SK-N-SH (cell line): ENCODE data around the gene RAD51B. TPM values are rescaled to one million over a fixed set of nuclear protein-coding genes. Genes with fewer than 3 reads are reported as not detected.

ENCODE experiments used
- CTCF ChIA-PET: fragments of 300-600, 350-600 bp; formaldehyde crosslinking; extraction: SDS; loops from one replicate; lab custom pipeline; 2021; lab: Yijun Ruan, JAX
- POLR2A ChIA-PET: fragments of 350-600 bp; sonication (Branson Sonifier 250); formaldehyde crosslinking; extraction: SDS; loops from one replicate; lab custom pipeline; 2020; ENCODE audit warnings: antibody characterized with exemption, inconsistent platforms; lab: Yijun Ruan, JAX
- DNase-seq: peaks from one replicate; pipeline ENCODE4 v3.0.0; 2012
- H2AFZ ChIP-seq: fragments of 200-600 bp; sonication (generic); 2 replicates; pipeline ENCODE4 v1.8.1; 2016; ENCODE audit warnings: antibody characterized with exemption, mild to moderate bottlenecking, low read depth
- H3F3A ChIP-seq: fragments of 200-600 bp; sonication (generic); replicated peaks from 2 replicates; pipeline ENCODE3; 2016; ENCODE audit warnings: antibody characterized with exemption, mild to moderate bottlenecking; ENCODE audit not compliant: insufficient read depth
- H3K27ac ChIP-seq, 2 experiments: fragments of 200-500 bp in 1 of 2; fragments of 200-600 bp in 1 of 2; sonication (Bioruptor generic) in 1 of 2; sonication (generic), shearing (Covaris generic) in 1 of 2; 2 replicates each; pipeline versions ENCODE4 v1.5.1 to v1.6.1; 2014 to 2016; ENCODE audit warnings: low read depth in 2 of 2, inconsistent platforms in 1 of 2, low read length in 1 of 2, mild to moderate bottlenecking in 1 of 2, mixed read lengths in 1 of 2
- H3K27me3 ChIP-seq: fragments of 200-600 bp; sonication (generic), shearing (Covaris generic); 2 replicates; pipeline ENCODE4 v1.6.1; 2016; ENCODE audit warnings: mixed run types; ENCODE audit not compliant: insufficient read depth
- H3K36me3 ChIP-seq, 2 experiments: fragments of 200-500 bp in 1 of 2; fragments of 200-600 bp in 1 of 2; sonication (Bioruptor generic) in 1 of 2; sonication (generic) in 1 of 2; replicated peaks in 1 of 2; 2 replicates each; pipeline versions ENCODE3 to v1.5.1; 2014 to 2016; ENCODE audit warnings: low read length in 1 of 2, mild to moderate bottlenecking in 1 of 2; ENCODE audit not compliant: insufficient read depth in 2 of 2, control insufficient read depth in 1 of 2
- H3K4me1 ChIP-seq, 2 experiments: fragments of 200-500 bp in 1 of 2; fragments of 200-600 bp in 1 of 2; sonication (Bioruptor generic) in 1 of 2; sonication (generic), shearing (Covaris generic) in 1 of 2; 2 replicates each; pipeline versions ENCODE4 v1.5.1 to v1.6.1; 2014 to 2016; ENCODE audit warnings: low read depth in 1 of 2, low read length in 1 of 2, mixed run types in 1 of 2; ENCODE audit not compliant: insufficient read depth in 2 of 2, control insufficient read depth in 1 of 2
- H3K4me2 ChIP-seq: fragments of 200-600 bp; sonication (generic), shearing (Covaris generic); 2 replicates; pipeline ENCODE4 v1.6.1; 2017; ENCODE audit warnings: mixed run types
- H3K4me3 ChIP-seq, 2 experiments: fragments of 200-500 bp in 1 of 2; fragments of 200-600 bp in 1 of 2; sonication (Bioruptor generic) in 1 of 2; sonication (generic), shearing (Covaris generic) in 1 of 2; 2 replicates each; pipeline versions ENCODE4 v1.5.1 to v1.8.1; 2014 to 2016; ENCODE audit warnings: low read depth in 2 of 2, inconsistent platforms in 1 of 2, low read length in 1 of 2, mild to moderate bottlenecking in 1 of 2, mixed read lengths in 1 of 2, moderate library complexity in 1 of 2
- H3K79me2 ChIP-seq: fragments of 200-600 bp; sonication (generic); 2 replicates; pipeline ENCODE4 v1.8.1; 2017; ENCODE audit warnings: mild to moderate bottlenecking; ENCODE audit not compliant: insufficient read depth
- H3K9ac ChIP-seq: fragments of 200-600 bp; sonication (generic); 2 replicates; pipeline ENCODE4 v1.6.1; 2017; ENCODE audit warnings: mixed run types
- H3K9me2 ChIP-seq: fragments of 200-600 bp; sonication (generic); 2 replicates; pipeline ENCODE4 v1.6.1; 2017; ENCODE audit warnings: mixed run types
- H3K9me3 ChIP-seq: fragments of 200-600 bp; sonication (generic); 2 replicates; pipeline ENCODE4 v1.6.1; 2017; ENCODE audit warnings: mixed run types, mild to moderate bottlenecking, moderate library complexity
- H4K20me1 ChIP-seq: fragments of 200-600 bp; sonication (generic); 2 replicates; pipeline ENCODE4 v1.6.1; 2017; ENCODE audit warnings: mild to moderate bottlenecking, mixed run types; ENCODE audit not compliant: insufficient read depth
- CTCF ChIP-seq: fragments of 200-600 bp; sonication (generic); IDR thresholded peaks from 2 replicates; pipeline ENCODE4 v1.6.1; 2017; ENCODE audit warnings: antibody characterized with exemption, mild to moderate bottlenecking, moderate library complexity
- FOSL2 ChIP-seq: IDR thresholded peaks from 2 replicates; pipeline ENCODE4 v1.4.0; 2012; ENCODE audit warnings: low read depth, mild to moderate bottlenecking, moderate library complexity, borderline replicate concordance
- FOXM1 ChIP-seq: IDR thresholded peaks from 2 replicates; pipeline ENCODE4 v1.4.0; 2012; ENCODE audit warnings: low read depth, mild to moderate bottlenecking
- MXI1 ChIP-seq: IDR thresholded peaks from 2 replicates; pipeline ENCODE4 v1.6.1; 2012; ENCODE audit warnings: mild to moderate bottlenecking, low read depth, low read length, improper control_type of control experiment
- PBX3 ChIP-seq: IDR thresholded peaks from 2 replicates; pipeline ENCODE4; 2012
- POLR2AphosphoS5 ChIP-seq: IDR thresholded peaks from 2 replicates; pipeline ENCODE4 v1.6.1; 2012; ENCODE audit warnings: low read depth, low read length
- REST ChIP-seq: IDR thresholded peaks from 2 replicates; pipeline ENCODE4 v1.6.1; 2012; ENCODE audit warnings: mild to moderate bottlenecking, low read depth, low read length, moderate library complexity
- RFX5 ChIP-seq: IDR thresholded peaks from 2 replicates; pipeline ENCODE4 v1.6.1; 2012; ENCODE audit warnings: mild to moderate bottlenecking, improper control_type of control experiment, low read length
- SMC3 ChIP-seq: IDR thresholded peaks from 2 replicates; pipeline ENCODE4 v1.6.1; 2012; ENCODE audit warnings: low read depth, low read length, improper control_type of control experiment
- TCF12 ChIP-seq: IDR thresholded peaks from 2 replicates; pipeline ENCODE4 v1.4.0; 2012
- USF1 ChIP-seq: IDR thresholded peaks from 2 replicates; pipeline ENCODE4 v1.4.0; 2012; ENCODE audit warnings: low read depth, borderline replicate concordance
- USF2 ChIP-seq: fragments of 150-350 bp; IDR thresholded peaks from 2 replicates; pipeline ENCODE4 v1.6.1; 2017; ENCODE audit warnings: antibody characterized with exemption, low read length, low read depth, borderline replicate concordance
- ZBTB33 ChIP-seq: IDR thresholded peaks from 2 replicates; pipeline ENCODE4 v1.4.0; 2012; ENCODE audit warnings: low read depth, borderline replicate concordance
- WGBS: methylation state at CpG from one replicate; pipeline ENCODE4 v1.1.6; 2017; ENCODE audit warnings: low lambda C conversion rate; 5-methylcytosine and 5-hydroxymethylcytosine counted together
- polyA plus RNA-seq, 3 experiments: library from polyadenylated mRNA; depleted of rRNA; stranded (reverse); fragments of >200 nt; gene quantifications; 2 replicates each; pipeline ENCODE4 v1.2.3, GENCODE V29; 2012

RAD51B gene
- polyA plus RNA-seq, 1 of the 3 experiments (the other 2 are of a cell fraction) = 6.0 TPM

- POLR2A ChIA-PET = no interaction called here
- H3K4me2 ChIP-seq = no peak overlapping the region
- CTCF ChIA-PET = no interaction called here
These were observed 832.8 kb downstream of the RAD51B start for GRCh38 chr14:68652433-68652690.

GRCh38 chr14:68653108-68653507, 833.5 kb downstream of the RAD51B start:
- H3K9me2 ChIP-seq = no peaks in the 10 kb centered on the region
- no peak for DNase-seq
- H2AFZ ChIP-seq = no peak overlapping the region
- peaks cover 18 to 34% of the 10 kb centered on the region in 2 experiments; a peak in 3 of 4 replicates for H3K4me1 ChIP-seq
- no peak overlapping the region for H3K4me2 ChIP-seq
- 93% methylated on average over 6 of the region's 6 CpGs for WGBS
- H3K4me3 ChIP-seq = no peak overlapping the region
- H3K36me3 ChIP-seq = no peaks in the 10 kb centered on the region
- no peaks in the 10 kb centered on the region for H3K27me3 ChIP-seq
- no peaks in the 10 kb centered on the region for H3K79me2 ChIP-seq
- no peak overlapping the region for H3K27ac ChIP-seq
- no peaks in the 10 kb centered on the region for H4K20me1 ChIP-seq
- no peaks in the 10 kb centered on the region for H3F3A ChIP-seq
- no peak overlapping the region for H3K9ac ChIP-seq
- ChIA-PET POLR2A (no interaction called here), CTCF (interaction anchor here (1.7 kb wide), 1 partner anchor 24 kb away, joined by 4 read pairs; no protein-coding TSS in a partner anchor)
- no peaks in the 10 kb centered on the region for H3K9me3 ChIP-seq
- TF ChIP-seq POLR2AphosphoS5 (no peak), TCF12 (no peak), USF2 (no peak), ZBTB33 (no peak), REST (no peak), FOSL2 (no peak), USF1 (no peak), FOXM1 (no peak)

More at GRCh38 chr14:68652433-68652690, 832.8 kb downstream of the RAD51B start:
- Histone ChIP-seq H3K27ac (no peak overlapping the region), H3K4me1 (peaks cover 18 to 34% of the 10 kb centered on the region in 2 experiments; a peak in 3 of 4 replicates), H3F3A (no peaks in the 10 kb centered on the region), H2AFZ (no peak overlapping the region), H3K9me2 (no peaks in the 10 kb centered on the region), H3K79me2 (no peaks in the 10 kb centered on the region), H3K4me3 (no peak overlapping the region), H3K36me3 (no peaks in the 10 kb centered on the region), H3K27me3 (no peaks in the 10 kb centered on the region), H3K9me3 (no peaks in the 10 kb centered on the region), H4K20me1 (no peaks in the 10 kb centered on the region), H3K9ac (no peak overlapping the region)
- no peak for DNase-seq
- WGBS = 98% methylated on average over 6 of the region's 6 CpGs
- TF ChIP-seq CTCF = no peak
- no peak for TF ChIP-seq RFX5
- TF ChIP-seq SMC3 = no peak
- no peak for TF ChIP-seq PBX3
- TF ChIP-seq MXI1 = no peak
- TF ChIP-seq, all 33 proteins: peak for 0
